Measurements from ENCODE around the gene YTHDF1.

- TF ChIP-seq CTCF (tag by site-specific recombination; IDR thresholded peaks at IDR 0.05) (peak; percentile 64), ATF2 (tag by site-specific recombination; IDR thresholded peaks at IDR 0.05; ENCODE audit: low read depth) (no peak), ZNF639 (tag by site-specific recombination; IDR thresholded peaks at IDR 0.05) (no peak), GLI4 (tag by site-specific recombination; IDR thresholded peaks at IDR 0.05) (no peak), BCL11A (tag by site-specific recombination; IDR thresholded peaks at IDR 0.05; ENCODE audit: low read depth) (no peak), REST (tag by site-specific recombination; IDR thresholded peaks at IDR 0.05) (no peak), ZBTB49 (tag by site-specific recombination; IDR thresholded peaks at IDR 0.05; ENCODE audit: low read depth) (no peak), ZSCAN18 (tag by site-specific recombination; IDR thresholded peaks at IDR 0.05) (no peak), ZNF19 (tag by site-specific recombination; IDR thresholded peaks at IDR 0.05; ENCODE audit: low read depth) (no peak)
These were observed 560 bp downstream of the YTHDF1 start for GRCh38 chr20:63215101-63216040.
